HG02970 (cell line): ENCODE measurements around the gene MAGEB6.
"Not testable (repeated sequence)": the region's sequence is repeated elsewhere in the genome, so short reads cannot be mapped to it uniquely, and the experiment has no call there.

Experiments
- ATAC-seq: cut with Tn5 transposase; IDR thresholded peaks from one replicate; pipeline ENCODE4 v1.9.1; 2021; ENCODE audit warnings: mild to moderate bottlenecking, moderate library complexity, moderate number of reproducible peaks; ENCODE audit not compliant: unreplicated experiment, low FRiP score

MAGEB6 gene, protein sequence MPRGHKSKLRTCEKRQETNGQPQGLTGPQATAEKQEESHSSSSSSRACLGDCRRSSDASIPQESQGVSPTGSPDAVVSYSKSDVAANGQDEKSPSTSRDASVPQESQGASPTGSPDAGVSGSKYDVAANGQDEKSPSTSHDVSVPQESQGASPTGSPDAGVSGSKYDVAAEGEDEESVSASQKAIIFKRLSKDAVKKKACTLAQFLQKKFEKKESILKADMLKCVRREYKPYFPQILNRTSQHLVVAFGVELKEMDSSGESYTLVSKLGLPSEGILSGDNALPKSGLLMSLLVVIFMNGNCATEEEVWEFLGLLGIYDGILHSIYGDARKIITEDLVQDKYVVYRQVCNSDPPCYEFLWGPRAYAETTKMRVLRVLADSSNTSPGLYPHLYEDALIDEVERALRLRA

DNA sequence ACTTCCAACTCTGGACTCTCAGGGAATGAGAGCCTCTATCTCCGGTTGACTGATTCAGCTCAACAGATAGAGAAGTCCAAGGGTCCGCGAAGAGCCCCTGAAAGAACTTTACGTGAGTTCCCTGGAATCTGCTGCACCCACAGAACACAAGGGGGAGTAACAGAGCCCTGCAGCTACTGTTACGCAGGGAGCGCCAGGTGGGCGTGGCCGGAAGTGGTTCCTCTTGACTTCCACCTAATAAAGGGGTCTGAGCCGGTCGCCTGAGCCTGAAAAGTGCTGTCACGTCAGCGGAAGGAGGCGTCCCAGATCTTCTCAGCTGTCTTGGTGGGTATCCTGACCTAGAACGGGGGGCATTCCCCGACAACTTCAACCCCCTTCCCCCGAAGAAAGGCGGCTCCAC is at the start of gene MAGEB6:
Gene MAGEB6 (plus strand): TSS at position 237 of the 400 bp plus-strand sequence. CDS start 1,407 bp downstream, outside the sequence.
- ATAC-seq: no peak

DNA sequence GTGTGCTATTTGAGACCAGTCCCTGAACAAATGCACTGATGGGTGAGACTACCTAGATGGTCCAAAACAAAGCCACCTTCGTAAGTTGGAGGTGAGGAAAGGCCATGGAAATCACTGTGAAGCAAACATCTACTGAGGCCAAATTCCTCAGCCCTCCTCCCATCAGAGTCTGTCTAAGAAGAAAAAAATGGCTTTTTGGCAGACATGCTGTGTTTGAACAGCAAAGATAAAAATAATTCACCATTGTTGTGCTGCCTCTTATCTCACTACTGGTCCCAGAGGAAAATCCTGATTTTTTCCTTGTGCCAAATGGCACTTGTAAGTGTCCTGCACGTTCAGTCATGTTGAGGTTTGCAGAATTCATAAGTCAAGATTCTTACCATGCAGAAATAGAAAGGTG is 46.2 kb upstream of the MAGEB6 start:
- no peak for ATAC-seq

DNA sequence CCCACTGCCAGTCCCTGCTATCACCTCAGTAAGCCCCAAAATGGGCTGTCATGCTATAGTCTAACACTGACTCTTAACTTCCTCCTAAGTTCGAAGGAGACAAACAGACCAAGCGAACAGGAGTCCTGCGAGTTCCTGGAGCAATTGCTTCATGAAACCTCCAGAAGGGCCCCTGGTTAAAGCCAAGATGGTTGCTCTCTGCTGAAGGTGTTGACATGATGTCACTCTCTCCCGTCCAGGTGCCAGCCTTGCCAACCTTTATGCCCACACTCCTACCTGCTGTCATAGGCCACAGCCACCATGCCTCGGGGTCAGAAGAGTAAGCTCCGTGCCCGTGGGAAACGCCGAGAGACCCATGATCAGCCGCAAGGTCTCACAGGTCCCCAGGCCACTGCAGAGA is 31.9 kb upstream of the MAGEB6 start, which contains the start of gene MAGEB6B:
Gene MAGEB6B (plus strand): TSS at position 301 of the 400 bp plus-strand sequence. CDS start 0 bp downstream, at position 301.
- ATAC-seq: no peak

DNA sequence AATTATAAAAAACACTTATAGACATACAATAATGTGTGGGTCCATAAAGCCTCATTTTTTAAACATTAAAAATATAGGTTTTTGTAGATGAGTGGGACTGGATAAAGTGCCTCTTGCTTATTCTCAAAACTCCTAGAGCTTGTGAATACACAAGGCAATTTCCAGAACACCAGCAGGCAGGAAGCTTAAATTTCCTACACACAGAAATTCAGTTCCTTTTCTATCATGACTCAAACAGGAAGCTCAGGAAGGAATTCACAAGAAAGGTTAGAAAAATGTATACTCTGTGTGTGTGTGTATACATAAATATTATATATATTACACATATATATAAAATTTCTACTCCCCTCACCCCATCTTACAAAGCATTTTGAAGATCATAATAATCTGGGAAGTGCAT is 11.3 kb downstream of the MAGEB6 start:
- ATAC-seq: no peak

DNA sequence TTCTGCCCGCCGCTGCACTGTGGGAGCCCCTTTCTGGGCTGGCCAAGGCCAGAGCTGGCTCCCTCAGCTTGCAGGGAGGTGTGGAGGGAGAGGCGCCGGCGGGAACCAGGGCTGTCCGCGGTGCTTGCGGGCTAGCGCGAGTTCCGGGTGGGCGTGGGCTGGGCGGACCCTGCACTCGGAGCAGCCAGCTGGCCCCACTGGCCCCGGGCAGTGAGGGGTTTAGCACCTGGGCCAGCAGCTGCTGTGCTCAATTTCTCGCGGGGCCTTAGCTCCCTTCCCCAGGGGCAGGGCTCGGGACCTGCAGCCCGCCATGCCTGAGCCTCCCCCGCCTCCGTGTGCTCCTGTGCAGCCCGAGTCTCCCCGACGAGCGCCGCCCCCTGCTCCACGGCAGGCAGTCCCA is 12.5 kb downstream of the MAGEB6 start:
- not testable (repeated sequence) for ATAC-seq

DNA sequence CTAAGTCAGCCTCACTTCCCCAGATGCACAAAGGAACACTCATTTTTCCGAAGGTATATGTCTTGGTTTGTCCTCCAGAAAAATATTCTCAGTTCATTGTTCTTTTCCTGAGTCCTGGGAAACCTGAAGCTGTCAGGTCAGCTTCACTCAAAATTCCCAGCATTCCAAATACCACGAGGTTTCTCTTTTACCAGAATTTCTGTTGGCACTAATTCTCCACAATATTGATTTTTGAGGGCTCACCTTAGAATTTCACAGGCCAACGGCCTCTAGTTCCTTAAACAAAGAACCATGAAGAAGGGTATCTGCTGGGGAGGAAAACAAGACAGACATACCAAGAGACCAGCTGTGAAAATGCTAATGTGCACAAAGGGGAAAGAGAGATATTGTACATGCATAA is 15.8 kb downstream of the MAGEB6 start:
- ATAC-seq: no peak

DNA sequence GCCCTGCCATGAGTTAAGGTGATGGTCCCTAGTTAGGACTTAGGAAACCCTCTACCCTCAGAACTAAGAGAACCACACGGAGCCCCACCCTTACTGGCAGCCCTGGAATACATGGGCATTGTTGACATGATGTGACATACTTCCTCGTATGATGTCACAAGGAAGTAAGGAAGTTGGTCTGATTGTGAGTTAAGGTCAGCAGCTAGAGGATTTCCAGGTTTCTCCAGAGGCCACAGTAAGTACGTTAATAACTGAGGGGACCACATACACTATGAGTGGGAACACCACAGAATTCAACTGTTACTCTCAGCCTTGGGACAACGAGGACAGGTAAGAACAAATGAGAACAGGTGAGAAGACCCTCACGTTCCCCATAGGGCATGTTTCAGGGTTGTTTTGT is 23.6 kb downstream of the MAGEB6 start, which contains the start of gene MAGEB5:
Gene MAGEB5 (plus strand): TSS at position 301 of the 400 bp plus-strand sequence. CDS start 1,133 bp downstream, outside the sequence.
- ATAC-seq: no peak

DNA sequence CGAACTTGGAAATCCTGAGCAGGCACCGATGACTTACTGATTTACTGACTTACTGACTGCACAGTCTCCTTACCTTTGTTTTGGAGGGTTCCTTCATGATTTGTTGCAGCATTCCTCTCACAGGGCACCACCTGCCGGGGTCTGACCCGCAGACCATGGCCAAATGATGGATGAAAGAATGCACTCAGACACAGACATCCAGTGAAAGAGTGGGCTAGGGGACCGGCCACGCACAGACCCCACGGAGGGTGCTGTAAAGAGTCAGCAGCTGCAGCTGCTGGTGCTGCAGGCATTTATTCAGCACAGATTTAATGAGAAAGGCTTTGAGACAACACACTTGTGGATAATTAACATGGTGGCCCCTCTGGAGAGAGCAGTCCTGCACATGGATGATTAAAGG is 27.1 kb downstream of the MAGEB6 start:
- ATAC-seq: no peak

DNA sequence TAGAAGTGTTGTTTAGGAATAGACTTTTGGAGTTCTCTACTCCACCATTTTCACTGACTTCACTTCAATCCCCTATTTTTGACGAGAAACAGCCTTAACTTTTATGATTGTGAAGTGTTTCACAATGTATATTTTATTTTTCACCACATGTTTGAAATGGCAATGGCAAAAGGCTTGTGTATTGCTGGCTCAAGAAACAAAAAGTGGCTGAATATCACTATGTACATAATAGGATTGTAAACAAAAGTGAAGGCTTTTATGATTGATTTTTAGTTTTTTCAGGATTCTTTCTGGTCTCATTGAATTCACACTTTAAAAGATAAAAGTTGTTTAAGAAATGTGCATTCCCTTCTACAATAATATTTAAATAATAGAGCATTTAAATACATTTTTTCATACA is 41.9 kb downstream of the MAGEB6 start:
- ATAC-seq: no peak
